H1 (cell line): ENCODE results near the gene PGAP3. TPM values are rescaled to one million over a fixed set of nuclear protein-coding genes. Genes with fewer than 3 reads are reported as not detected.
A peak's percentile ranks its signal among the peaks of the same experiment; 100 is the strongest.

Experiments
- ATF3 ChIP-seq: IDR thresholded peaks from 2 replicates; pipeline ENCODE4 v1.6.1; 2011; ENCODE audit warnings: low read depth, mild to moderate bottlenecking, low read length; ENCODE audit not compliant: insufficient read depth
- GABPA ChIP-seq: IDR thresholded peaks from 2 replicates; pipeline ENCODE4 v1.6.1; 2011; ENCODE audit warnings: mild to moderate bottlenecking, low read length, moderate library complexity, borderline replicate concordance; ENCODE audit not compliant: insufficient read depth
- RXRA ChIP-seq: IDR thresholded peaks from 2 replicates; pipeline ENCODE4 v1.6.1; 2011; ENCODE audit warnings: low read depth, mild to moderate bottlenecking, low read length, moderate library complexity; ENCODE audit not compliant: insufficient read depth
- SP1 ChIP-seq: IDR thresholded peaks from 2 replicates; pipeline ENCODE4 v1.6.1; 2011; ENCODE audit warnings: low read depth, low read length
- SUZ12 ChIP-seq: fragments of 200-600 bp; sonication (generic); IDR thresholded peaks from 2 replicates; pipeline ENCODE4 v1.6.1; 2012; ENCODE audit warnings: mild to moderate bottlenecking, inconsistent platforms, low read length, moderate library complexity, mixed read lengths
- TEAD4 ChIP-seq: IDR thresholded peaks from 2 replicates; pipeline ENCODE4 v1.6.1; 2012; ENCODE audit warnings: low read depth, low read length, inconsistent platforms, mixed read lengths
- YY1 ChIP-seq: IDR thresholded peaks from 2 replicates; pipeline ENCODE4 v1.6.1; 2011; ENCODE audit warnings: low read depth, mild to moderate bottlenecking, low read length
- polyA plus RNA-seq, 7 experiments: library from polyadenylated mRNA; depleted of rRNA in 3 of 7; stranded (reverse) in 5 of 7; unstranded in 2 of 7; fragments of >200 nt in 5 of 7; fragments of 200-250 nt in 2 of 7; gene quantifications; 1 replicate in 5 of 7; 2 replicates in 1 of 7; 4 replicates in 1 of 7; pipeline versions ENCODE4 v1.2.1 to v1.2.3, GENCODE V29; 2011 to 2013; ENCODE audit warnings: missing spikeins in 2 of 7, mixed read lengths in 2 of 7
- total RNA-seq: library from RNA; stranded (reverse); fragmentation: NEBNext Ultra II Directional; extraction: Animal tissue kit (Norgen Biotek cat#: 25700); gene quantifications from 2 replicates; pipeline ENCODE4 v1.2.1, GENCODE V29; 2021
- TF ChIP-seq, protein P1 (sequence below): fragments of 300-600 bp; sonication (generic); IDR thresholded peaks from 2 replicates; pipeline ENCODE4 v1.7.1; 2012; ENCODE audit warnings: low read length, moderate library complexity, mild to moderate bottlenecking, inconsistent platforms; ENCODE audit not compliant: insufficient replicate concordance

Gene PGAP3
- total and polyA plus RNA-seq, 2 of the 8 experiments (the other 6 are each of a cell fraction or from before 2014, with no cell fraction given), result 21.0 to 30.7 TPM

DNA sequence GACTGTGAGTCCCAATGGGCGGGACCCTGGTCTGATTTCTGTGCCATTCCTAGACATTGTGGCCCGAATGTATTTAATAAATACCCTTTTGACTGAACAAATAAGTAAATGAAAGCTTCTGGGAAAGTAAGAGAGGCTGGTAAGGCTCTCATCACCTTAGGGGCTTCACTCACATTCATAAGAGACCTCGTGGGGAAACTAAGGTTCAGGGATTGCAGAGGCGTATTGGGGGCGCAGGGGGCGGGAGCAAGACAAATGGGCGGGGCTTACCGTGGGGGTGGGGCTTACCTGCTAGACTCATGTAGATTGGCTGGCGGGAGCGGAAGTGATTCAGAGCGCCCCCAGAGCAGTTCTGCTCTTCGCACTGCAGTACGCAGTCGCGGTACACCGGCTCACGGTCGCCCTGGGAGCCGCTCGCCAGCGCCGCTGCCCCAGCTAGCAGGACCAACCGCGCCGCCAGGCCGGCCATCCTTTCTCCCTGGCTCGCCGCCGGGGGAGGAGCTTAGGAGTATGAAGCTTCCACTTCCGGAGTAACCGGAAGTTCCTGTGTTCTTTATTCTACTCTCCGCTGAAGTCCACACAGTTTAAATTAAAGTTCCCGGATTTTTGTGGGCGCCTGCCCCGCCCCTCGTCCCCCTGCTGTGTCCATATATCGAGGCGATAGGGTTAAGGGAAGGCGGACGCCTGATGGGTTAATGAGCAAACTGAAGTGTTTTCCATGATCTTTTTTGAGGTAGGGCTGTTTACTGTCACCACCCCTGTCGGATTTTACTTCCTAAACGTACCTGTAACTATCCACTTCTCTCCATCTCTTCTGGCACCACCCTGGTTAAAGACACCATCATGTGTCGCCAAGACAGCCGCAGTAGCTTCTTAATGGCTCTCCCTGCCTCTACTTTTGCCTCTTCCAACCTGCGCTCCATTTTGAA is at the start of gene PGAP3 (continued):
- TF ChIP-seq ATF3, result no peak
- peak; percentile 61; the same call in 1 of the 2 replicates for TF ChIP-seq YY1
- TF ChIP-seq TEAD4, result no peak
- TF ChIP-seq, protein P1, sequence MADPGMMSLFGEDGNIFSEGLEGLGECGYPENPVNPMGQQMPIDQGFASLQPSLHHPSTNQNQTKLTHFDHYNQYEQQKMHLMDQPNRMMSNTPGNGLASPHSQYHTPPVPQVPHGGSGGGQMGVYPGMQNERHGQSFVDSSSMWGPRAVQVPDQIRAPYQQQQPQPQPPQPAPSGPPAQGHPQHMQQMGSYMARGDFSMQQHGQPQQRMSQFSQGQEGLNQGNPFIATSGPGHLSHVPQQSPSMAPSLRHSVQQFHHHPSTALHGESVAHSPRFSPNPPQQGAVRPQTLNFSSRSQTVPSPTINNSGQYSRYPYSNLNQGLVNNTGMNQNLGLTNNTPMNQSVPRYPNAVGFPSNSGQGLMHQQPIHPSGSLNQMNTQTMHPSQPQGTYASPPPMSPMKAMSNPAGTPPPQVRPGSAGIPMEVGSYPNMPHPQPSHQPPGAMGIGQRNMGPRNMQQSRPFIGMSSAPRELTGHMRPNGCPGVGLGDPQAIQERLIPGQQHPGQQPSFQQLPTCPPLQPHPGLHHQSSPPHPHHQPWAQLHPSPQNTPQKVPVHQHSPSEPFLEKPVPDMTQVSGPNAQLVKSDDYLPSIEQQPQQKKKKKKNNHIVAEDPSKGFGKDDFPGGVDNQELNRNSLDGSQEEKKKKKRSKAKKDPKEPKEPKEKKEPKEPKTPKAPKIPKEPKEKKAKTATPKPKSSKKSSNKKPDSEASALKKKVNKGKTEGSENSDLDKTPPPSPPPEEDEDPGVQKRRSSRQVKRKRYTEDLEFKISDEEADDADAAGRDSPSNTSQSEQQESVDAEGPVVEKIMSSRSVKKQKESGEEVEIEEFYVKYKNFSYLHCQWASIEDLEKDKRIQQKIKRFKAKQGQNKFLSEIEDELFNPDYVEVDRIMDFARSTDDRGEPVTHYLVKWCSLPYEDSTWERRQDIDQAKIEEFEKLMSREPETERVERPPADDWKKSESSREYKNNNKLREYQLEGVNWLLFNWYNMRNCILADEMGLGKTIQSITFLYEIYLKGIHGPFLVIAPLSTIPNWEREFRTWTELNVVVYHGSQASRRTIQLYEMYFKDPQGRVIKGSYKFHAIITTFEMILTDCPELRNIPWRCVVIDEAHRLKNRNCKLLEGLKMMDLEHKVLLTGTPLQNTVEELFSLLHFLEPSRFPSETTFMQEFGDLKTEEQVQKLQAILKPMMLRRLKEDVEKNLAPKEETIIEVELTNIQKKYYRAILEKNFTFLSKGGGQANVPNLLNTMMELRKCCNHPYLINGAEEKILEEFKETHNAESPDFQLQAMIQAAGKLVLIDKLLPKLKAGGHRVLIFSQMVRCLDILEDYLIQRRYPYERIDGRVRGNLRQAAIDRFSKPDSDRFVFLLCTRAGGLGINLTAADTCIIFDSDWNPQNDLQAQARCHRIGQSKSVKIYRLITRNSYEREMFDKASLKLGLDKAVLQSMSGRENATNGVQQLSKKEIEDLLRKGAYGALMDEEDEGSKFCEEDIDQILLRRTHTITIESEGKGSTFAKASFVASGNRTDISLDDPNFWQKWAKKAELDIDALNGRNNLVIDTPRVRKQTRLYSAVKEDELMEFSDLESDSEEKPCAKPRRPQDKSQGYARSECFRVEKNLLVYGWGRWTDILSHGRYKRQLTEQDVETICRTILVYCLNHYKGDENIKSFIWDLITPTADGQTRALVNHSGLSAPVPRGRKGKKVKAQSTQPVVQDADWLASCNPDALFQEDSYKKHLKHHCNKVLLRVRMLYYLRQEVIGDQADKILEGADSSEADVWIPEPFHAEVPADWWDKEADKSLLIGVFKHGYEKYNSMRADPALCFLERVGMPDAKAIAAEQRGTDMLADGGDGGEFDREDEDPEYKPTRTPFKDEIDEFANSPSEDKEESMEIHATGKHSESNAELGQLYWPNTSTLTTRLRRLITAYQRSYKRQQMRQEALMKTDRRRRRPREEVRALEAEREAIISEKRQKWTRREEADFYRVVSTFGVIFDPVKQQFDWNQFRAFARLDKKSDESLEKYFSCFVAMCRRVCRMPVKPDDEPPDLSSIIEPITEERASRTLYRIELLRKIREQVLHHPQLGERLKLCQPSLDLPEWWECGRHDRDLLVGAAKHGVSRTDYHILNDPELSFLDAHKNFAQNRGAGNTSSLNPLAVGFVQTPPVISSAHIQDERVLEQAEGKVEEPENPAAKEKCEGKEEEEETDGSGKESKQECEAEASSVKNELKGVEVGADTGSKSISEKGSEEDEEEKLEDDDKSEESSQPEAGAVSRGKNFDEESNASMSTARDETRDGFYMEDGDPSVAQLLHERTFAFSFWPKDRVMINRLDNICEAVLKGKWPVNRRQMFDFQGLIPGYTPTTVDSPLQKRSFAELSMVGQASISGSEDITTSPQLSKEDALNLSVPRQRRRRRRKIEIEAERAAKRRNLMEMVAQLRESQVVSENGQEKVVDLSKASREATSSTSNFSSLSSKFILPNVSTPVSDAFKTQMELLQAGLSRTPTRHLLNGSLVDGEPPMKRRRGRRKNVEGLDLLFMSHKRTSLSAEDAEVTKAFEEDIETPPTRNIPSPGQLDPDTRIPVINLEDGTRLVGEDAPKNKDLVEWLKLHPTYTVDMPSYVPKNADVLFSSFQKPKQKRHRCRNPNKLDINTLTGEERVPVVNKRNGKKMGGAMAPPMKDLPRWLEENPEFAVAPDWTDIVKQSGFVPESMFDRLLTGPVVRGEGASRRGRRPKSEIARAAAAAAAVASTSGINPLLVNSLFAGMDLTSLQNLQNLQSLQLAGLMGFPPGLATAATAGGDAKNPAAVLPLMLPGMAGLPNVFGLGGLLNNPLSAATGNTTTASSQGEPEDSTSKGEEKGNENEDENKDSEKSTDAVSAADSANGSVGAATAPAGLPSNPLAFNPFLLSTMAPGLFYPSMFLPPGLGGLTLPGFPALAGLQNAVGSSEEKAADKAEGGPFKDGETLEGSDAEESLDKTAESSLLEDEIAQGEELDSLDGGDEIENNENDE, result no peak
- peak; percentile 69; the same call in 1 of the 2 replicates for TF ChIP-seq SP1
- no peak for TF ChIP-seq SUZ12
- TF ChIP-seq RXRA, result no peak
- peak; percentile 93 for TF ChIP-seq GABPA
